Measurements from ENCODE around the gene NXF1. TPM values are rescaled to one million over a fixed set of nuclear protein-coding genes. Genes with fewer than 3 reads are reported as not detected.
A peak's percentile ranks its signal among the peaks of the same experiment; 100 is the strongest.

The NXF1 gene
- total and polyA plus RNA-seq, 10 of the 15 experiments (the other 5 are each of a cell fraction or from before 2014, with no cell fraction given), result 20.7 to 84.9 (median 40.6) TPM

GRCh38 chr11:62851807-62852522 lies 46.7 kb upstream of the NXF1 start:
- in situ Hi-C loops (cut with MboI) (no loop called here), intact Hi-C loops (cut with micrococcal nuclease; ENCODE audit: unreplicated experiment) (no loop called here)
- ChIA-PET RAD21 (ENCODE audit: unreplicated experiment) (interaction anchor here (0.6 to 1.5 kb wide), 2 partner anchors 9 to 307 kb away, joined by 3 to 4 read pairs; no protein-coding TSS in a partner anchor), POLR2A (interaction anchor here (0.8 to 7.8 kb wide), 6 partner anchors 8 to 97 kb away, joined by 3 to 66 read pairs (median 4); partner anchors contain the start of gene ZBTB3), SMC1A (ENCODE audit: uncharacterized antibody, unreplicated experiment) (interaction anchor here (0.6 to 2.1 kb wide), 5 partner anchors 9 to 142 kb away, joined by 3 to 6 read pairs (median 3); no protein-coding TSS in a partner anchor), CTCF (interaction anchor here (0.9 to 2.6 kb wide), 5 partner anchors 9 to 66 kb away, joined by 3 to 6 read pairs (median 4); no protein-coding TSS in a partner anchor)
- TF ChIP-seq ZZZ3 (IDR thresholded peaks at IDR 0.05; ENCODE audit: control insufficient read depth, insufficient read length, low read depth) (no peak), FOXM1 (IDR thresholded peaks at IDR 0.05; ENCODE audit: low read depth, low read length) (peak; percentile 6; the same call in 1 of the 2 replicates), ZBED1 (IDR thresholded peaks at IDR 0.05; ENCODE audit: borderline replicate concordance) (no peak), PKNOX1 (IDR thresholded peaks at IDR 0.05) (peak; percentile 24; the same call in 1 of the 2 replicates), ETV6 (conservative IDR thresholded peaks at IDR 0.05 in 1 of 2, IDR thresholded peaks at IDR 0.05 in 1 of 2; ENCODE audit: borderline replicate concordance in 1 of 2, low read depth in 1 of 2) (no peak), POU2F2 (IDR thresholded peaks at IDR 0.05; ENCODE audit: borderline replicate concordance, low read depth, low read length) (peak; percentile 46; the same call in 2 of the 3 replicates), SREBF1 (IDR thresholded peaks at IDR 0.05; ENCODE audit: low read length) (no peak), JUNB (IDR thresholded peaks at IDR 0.05) (no peak), POLR2AphosphoS5 (IDR thresholded peaks at IDR 0.05; ENCODE audit: low read length) (peak; percentile 28)
- 23% methylated on average over 3 of the region's 3 CpGs for WGBS (ENCODE audit: insufficient coverage, insufficient replicate concordance, low lambda C conversion rate, missing lambda C conversion rate)
- FAIRE-seq (no peak), DNase-seq (ENCODE audit: low read depth, low spot score) (no peak), ATAC-seq (peak; percentile 1; the same call in 1 of the 3 replicates)
- Histone ChIP-seq H2AFZ (ENCODE audit: control insufficient read depth, low read depth, low read length) (no peak overlapping the region), H3K9ac (ENCODE audit: control insufficient read depth, insufficient read depth, low read length) (peak overlapping the region; percentile 55; the same call in 1 of the 2 replicates), H3K4me1 (ENCODE audit: control insufficient read depth, insufficient read depth, low read length) (peaks cover 17% of the 10 kb centered on the region), H3K27me3 (replicated peaks in 1 of 2; ENCODE audit: control insufficient read depth in 2 of 2, insufficient read depth in 2 of 2, low read length in 1 of 2) (no peaks in the 10 kb centered on the region), H3K27ac (ENCODE audit: control insufficient read depth, insufficient read depth) (no peak overlapping the region), H3K36me3 (ENCODE audit: control insufficient read depth in 2 of 2, insufficient read depth in 2 of 2, low read length in 1 of 2) (peaks cover 17 to 32% of the 10 kb centered on the region in 2 experiments), H3K4me2 (ENCODE audit: control insufficient read depth, insufficient read depth) (peak overlapping the region; percentile 94), H3K4me3 (peak overlapping the region; percentile 91), H3K9me3 (replicated peaks; ENCODE audit: control insufficient read depth, insufficient read depth, low read length) (no peaks in the 10 kb centered on the region), H4K20me1 (ENCODE audit: control insufficient read depth, insufficient read depth) (0 out of 2 replicates have a peak, but pooled peaks cover 3% of the 10 kb centered on the region), H3K79me2 (ENCODE audit: control insufficient read depth, insufficient read depth, low read length) (peaks cover 55% of the 10 kb centered on the region)
- BruUV-seq (replicated peaks), result no TSS peak
